T-helper 9 cell (primary cell): ENCODE data around the gene CDHR5.
"Not testable (repeated sequence)": the region's sequence is repeated elsewhere in the genome, so short reads cannot be mapped to it uniquely, and the experiment has no call there.

Experiments
- DNase-seq: peaks from one replicate; pipeline ENCODE4 v3.0.0-alpha.2; 2020

CDHR5 gene

DNA sequence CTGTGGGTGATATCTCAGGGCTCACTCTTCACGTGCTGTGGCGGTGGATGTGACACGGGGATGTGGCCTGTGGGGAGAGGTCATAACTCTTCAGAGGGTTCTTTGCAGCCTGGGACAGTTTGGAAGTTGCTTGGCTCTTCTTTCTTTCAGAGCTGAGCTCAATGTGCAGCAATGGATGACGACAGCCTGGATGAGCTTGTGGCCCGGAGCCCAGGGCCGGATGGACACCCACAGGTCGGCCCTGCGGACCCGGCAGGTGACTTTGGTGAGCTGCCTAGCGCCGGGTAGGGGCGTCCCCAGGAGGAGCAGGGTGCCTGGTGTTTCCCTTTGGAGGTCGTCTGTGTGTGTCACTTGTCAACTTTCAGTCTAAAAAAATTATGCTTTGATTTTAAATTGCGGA lies 43.4 kb downstream of the CDHR5 start:
- no peak for DNase-seq

DNA sequence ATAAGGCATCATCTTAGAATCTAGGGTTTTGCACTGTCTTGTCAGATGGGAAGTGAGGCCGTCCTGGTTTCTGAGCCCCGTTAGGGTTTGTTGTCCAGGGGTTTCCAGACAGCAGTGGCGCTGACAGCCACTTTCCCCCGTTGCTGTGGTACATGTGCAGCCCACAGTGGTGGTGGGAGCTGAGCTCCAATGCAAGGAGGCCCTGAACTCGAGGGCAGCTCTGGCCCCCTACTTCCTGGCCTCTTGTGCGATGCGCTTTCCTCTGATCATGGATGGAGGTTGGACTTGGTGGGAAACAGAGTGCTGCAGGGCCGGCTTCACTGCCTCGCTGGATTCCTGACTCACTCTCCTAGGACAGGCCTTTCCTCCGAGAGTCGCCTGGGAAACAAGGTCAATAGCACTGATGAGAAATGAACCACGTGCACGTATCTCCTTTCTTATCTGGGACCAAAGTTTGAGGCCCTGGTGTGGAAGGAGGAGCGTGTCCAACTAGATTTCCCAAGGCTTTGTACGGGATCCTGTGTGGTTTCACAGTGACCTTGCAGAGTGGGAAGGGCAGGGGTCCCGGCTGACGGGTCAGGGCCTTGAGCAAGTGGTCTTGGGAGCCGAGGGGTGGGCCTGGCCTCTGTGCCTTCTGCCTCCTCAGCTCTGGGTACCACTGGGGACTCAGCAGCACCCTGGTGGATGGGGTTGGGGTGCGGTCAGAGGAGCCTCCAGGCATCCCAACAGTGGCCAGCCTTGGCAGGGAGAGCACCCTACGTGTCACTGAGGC lies 44.7 kb downstream of the CDHR5 start:
- DNase-seq, result no peak

GRCh38 chr11:578276-579035 lies 46.3 kb downstream of the CDHR5 start:
- DNase-seq, result no peak

DNA sequence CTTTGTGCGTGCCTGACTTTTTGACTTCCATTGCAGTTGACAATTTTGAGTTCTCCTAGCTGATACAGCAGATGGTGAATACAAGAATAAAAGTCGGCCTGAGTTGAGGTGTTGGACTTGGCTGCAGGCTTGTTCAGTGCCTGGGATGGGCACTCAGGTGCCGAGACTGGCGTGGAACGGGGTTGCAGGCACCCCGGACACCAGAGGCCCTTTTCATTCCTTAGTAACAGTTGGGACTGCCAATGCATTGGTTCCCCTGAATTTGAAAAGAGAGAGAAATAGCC lies 47.2 kb downstream of the CDHR5 start:
- DNase-seq, result no peak

- DNase-seq, result no peak
Measured at GRCh38 chr11:576811-577610, 47.7 kb downstream of the CDHR5 start.

DNA sequence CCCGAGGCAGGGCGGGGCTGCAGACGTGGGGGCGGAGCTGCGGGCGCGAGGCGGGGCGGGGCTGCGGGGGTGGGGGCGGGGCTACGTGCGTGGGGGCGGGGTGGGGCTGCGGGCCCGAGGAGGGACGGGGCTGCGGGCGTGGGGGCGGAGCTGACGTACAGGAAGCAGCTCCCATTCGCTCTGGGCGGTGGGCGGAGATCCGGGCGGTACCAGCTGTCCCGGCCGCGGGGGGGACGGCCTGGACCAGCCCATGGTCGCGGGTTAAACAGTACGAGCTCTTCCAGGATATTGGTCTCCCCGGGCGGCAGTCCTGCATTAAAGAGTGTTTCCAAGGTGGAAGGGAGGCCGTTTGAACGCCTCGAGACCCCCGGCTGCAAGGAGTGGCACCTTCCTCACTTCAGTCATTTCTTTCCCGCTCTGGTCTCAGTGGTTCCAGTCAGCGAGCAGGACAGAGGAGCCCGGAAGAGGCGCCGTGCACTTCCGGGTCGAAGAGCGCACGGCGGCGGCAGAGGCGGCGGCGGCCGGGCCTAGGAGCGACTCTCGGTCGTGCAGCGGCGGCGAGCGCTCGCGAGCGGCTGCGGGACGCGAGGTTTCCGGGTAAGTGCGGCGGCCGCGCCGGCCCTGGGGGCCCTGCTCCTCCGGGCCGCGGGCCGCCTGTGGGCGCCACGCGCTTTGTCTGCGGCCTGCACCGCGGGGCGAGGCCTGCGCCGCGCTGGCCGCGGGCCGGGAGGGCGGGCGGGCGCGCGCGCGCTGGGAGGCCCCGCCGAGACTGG lies 48.6 kb downstream of the CDHR5 start, which contains the start of gene PHRF1:
Gene PHRF1, plus strand, starts transcription at position 475 of the 773 bp plus-strand sequence. CDS start 5,043 bp downstream, outside the sequence.
- DNase-seq, result peak; percentile 94

- no peak for DNase-seq
Measured at GRCh38 chr11:575313-575995, 49.3 kb downstream of the CDHR5 start.

- DNase-seq, result no peak
Measured at GRCh38 chr11:574632-575312, 50.0 kb downstream of the CDHR5 start.

- DNase-seq, result not testable (repeated sequence)
Measured at GRCh38 chr11:574031-574570, 50.7 kb downstream of the CDHR5 start.

- DNase-seq, result no peak
Measured at GRCh38 chr11:573146-573759, 51.5 kb downstream of the CDHR5 start.

DNA sequence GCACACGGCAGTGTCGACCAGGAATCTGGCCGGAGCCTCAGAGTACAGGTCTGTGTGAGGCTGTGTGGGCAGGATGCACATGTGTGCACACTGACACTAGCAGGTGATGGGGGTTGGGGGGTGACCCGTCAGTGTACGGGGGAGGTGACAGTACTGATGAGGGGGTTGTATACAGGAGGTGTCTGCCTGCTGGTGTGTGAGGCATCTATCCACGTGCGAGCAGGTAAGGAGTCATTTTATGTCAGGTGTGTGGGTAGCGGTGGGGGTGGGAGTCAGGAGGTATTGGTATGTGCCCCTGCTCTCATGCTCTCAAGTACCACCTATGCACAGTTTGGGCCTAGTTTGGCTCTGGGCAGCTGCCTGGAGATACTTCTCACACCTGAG lies 53.0 kb downstream of the CDHR5 start:
- DNase-seq, result no peak

DNA sequence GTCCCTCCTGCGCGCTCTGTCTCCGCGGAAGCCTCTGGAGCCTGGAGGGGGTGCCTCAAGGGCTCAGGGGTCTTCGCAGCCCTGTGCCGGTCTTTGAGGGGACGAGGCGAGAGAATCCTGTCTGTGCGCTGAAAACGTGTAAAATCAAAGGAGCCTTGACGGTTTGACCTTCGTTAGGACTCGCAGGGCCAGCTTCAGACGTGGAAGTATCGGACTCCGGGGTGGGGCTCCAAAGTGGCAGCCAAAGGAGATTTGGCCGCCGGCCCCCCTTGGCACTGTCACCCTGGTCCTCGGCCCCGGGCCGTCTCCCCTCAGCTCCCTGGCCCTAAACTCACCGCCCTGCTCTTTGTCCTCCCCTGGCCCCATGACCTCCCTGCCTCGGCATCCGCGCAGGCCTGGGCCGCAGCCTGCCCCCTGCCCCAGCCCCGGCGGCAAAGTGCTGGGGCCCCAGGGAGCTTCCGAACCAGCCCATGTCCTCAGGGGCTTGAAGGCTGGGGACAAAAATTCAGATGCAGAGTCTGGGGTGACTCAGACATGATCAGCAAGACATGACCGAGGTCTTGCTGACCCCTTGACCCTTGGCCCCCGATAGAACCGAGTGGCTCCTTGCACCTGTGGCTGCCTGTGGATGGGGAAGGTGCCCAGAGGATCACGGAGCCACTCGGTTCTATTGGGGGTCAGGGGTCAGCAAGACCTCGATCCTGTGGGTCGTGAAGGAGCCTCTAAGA lies 55.4 kb downstream of the CDHR5 start:
- no peak for DNase-seq

- peak; percentile 86 for DNase-seq
Measured at GRCh38 chr11:568306-569157, 56.2 kb downstream of the CDHR5 start.

DNA sequence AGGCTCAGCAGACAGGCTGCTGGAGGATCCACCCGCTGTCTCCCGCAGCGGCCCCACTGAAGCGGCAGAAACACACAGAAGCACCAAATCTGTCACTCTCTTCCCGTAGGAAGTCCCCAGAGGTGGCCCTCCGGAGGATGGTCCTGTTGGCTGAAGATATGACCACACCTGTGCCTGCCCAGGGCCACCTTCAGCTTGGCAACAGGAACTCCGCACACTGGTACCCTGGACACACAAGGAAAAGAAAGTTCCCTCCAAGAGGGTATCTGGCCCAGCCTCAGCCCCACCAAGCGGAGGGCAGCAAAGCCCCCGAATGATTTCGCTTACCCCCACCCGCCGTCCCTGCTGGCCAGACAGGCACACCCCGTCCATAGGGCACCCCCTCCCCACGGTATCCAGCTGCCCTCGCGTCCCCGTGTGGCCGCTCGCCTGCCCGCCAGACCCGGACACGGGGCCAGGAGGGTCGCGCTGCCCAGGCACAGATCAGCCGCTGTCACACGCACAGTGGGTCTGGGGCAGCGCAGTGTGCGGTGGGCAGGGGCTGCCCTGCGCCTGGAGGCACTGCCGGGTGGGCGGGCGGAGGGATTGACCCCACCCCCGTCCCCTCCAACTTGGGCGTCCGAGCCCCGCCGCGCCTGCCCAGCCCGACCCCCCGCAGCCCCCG lies 57.0 kb downstream of the CDHR5 start:
- no peak for DNase-seq

GRCh38 chr11:567011-567628 lies 57.6 kb downstream of the CDHR5 start:
- DNase-seq, result no peak
